NOMO-1 (cell line): ENCODE measurements around the gene GIGYF2.
A peak's percentile ranks its signal among the peaks of the same experiment; 100 is the strongest.
"Not testable (repeated sequence)": the region's sequence is repeated elsewhere in the genome, so short reads cannot be mapped to it uniquely, and the experiment has no call there.

Experiments used
- DNase-seq, 2 experiments: peaks; one replicate each; lab custom pipeline; 2025; ENCODE audit not compliant: unreplicated experiment in 2 of 2; lab: John Stamatoyannopoulos, UW

GIGYF2 gene

DNA sequence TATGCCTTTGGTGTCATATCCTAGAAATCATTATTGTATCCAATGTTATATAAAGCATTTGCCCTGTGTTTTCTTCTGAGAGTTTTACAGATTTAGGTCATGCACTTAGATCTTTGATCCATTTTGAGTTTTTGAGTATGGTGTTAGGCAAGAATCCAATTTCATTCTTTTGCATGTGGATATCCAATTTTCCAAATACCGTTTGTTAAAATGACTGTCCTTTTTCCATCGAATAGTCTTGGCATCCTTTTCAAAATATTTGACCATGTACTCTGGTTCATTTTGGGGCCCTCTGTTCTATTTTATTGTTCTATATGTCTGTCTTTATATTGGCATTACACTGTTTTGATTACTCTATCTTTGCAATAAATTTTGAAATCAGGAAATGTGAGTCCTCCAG lies 103.0 kb downstream of the GIGYF2 start:
- DNase-seq, result no peak

DNA sequence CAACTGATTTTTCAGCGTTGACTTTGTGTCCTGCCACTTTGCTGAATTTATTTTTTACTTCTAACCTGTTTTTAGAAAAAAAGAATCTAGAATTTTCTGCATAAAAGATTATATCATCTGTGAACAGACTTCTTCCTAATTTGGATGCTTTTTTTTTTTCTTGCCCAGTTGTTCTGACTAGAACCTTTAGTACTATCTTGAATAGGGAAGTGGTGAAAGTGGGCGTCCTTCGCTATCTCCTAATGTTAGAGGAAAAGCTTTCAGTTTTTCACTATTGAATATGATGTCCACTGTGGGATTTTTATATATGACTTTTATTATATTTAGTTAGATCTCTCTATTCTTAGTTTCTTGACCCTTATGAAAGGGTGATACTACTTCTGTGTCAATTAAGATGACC lies 105.0 kb downstream of the GIGYF2 start:
- no peak for DNase-seq

DNA sequence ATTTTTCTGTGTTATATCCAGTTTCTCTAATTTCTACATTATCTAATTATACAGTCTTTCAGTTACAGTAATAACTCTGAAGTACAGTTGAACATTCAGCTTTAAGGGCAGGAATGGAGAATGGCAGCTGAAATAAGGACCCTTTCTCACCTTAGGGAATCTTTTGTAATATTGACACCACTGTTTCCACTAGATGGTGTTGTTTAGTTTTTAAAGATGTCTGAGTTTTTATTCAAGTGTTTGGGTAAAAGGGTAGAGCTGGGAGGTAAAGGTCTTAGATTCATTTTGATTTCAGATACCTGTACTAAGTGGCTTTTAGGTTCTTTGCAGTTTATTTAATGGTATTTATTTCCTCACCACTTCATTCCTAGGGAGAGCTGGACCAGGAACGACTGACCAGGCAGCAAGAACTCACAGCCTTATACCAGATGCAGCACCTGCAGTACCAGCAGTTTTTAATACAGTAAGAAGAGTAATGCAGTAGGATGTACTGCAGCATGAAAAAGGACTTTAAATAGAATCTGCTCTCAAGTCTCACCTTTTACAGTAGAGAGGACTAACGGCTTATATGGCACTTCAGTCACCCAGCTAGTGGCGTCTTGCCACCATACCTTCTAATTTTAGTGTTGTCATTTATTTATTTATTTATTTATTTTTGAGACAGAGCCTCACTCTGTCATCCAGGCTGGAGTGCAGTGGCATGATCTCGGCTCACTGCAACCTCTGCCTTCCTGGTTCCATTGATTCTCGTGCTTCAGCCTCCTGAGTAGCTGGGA lies 112.4 kb downstream of the GIGYF2 start:
- DNase-seq, result no peak

DNA sequence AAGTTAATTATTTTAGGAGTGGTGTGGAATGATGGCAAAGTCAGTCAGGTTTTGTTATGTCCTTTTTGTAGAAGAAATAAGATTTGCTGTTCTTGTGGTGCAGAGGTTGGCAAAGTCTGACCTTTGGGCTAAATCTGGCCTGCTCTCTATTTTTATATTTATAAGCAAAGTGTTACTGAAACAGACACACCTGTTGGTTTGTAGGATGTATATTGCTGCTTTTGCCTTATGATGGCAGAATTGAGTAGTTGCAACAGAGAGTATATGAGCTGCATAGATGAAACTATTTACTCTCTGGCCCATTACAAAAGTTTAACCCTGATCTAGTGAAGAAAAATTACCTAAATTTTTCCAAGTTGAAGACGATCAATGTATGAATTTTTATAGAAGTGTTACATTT lies 113.3 kb downstream of the GIGYF2 start:
- DNase-seq, result no peak

DNA sequence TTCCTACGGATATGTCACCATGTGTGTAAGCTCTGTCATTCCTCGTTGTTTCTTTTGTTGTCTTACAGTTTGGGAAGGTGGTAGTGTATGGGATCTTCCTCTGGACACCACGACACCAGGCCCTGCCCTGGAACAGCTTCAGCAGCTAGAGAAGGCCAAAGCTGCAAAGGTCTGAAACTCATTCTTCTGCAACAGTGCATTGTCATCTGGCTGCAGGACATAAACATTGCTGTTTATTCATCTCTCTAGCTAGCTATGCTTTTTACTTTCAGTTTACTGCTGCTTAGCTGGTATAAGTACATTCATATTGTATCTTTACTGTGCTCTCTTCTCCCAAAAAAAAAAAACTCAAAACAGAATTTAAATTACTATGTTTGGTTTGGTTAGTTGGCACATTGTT lies 118.4 kb downstream of the GIGYF2 start:
- DNase-seq, result no peak

DNA sequence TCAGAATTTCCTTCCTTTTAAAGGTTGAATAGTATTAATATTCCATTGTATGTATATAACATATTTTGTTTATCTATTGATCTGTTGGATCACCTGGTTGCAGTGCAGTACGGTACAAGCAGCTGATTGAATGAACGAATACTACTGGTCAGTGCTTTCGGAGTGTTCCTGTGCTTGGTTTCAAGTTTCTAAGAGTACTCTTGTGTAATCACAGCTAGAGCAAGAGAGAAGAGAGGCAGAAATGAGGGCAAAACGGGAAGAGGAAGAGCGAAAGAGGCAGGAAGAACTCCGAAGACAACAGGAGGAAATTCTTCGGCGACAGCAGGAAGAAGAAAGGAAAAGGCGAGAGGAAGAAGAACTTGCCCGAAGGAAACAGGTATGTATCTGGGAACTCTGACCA lies 119.5 kb downstream of the GIGYF2 start:
- peak; percentile 6 to 48 for DNase-seq

DNA sequence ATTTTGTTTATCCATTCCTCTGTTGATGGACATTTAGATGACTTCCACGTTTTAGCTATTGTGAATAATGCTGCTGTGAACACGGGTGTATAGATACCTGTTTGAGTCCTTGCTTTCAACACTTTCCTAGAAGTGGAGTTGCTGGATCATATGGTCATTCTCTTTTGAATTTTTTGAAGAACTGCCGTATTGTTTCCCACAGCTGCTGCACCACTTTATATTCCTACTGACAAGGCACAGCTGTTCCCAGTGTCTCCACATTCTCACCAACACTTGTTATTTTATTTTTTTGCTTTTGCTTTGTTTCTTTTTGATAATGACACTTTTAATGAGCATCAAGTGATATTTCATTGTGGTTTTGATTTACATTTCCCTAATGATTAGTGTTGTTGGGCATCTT lies 120.6 kb downstream of the GIGYF2 start:
- no peak for DNase-seq

DNA sequence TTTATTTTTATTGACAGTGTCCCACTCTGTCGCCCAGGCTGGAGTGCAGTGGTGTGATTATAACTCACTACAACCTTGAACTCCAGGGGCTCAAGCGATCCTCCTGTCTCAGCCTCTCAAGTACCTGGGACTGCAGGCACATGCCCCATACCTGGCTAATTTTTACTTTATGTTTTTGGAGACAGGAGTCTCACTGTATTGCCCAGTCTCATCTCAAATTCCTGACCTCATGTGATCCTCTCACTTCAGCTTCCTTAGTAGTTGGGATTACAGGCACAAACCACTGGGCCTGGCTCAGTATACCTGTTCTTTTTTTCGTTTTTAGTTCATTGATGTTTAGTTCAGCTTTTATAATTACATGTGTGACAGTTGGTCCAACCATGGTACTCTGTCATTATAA lies 132.9 kb downstream of the GIGYF2 start:
- DNase-seq, result no peak

DNA sequence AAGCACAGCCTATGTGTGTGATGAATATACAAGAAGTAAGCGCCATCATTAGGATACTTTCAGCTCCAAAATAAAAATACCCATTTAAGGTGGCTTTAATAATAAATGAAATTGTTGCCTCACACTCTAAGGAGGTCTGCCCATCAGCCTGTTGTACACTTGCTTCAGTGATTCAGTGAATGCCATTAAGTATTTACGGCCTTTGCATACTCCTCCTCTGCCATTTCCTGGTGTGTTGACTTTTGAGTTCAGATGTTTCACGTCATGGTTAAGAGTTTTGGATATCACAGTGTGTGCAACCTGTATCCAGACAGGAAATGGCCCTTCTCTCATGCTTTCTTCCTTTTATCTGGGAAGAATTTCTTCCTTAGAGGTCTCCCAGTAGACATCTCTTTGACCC lies 134.4 kb downstream of the GIGYF2 start:
- no peak for DNase-seq

DNA sequence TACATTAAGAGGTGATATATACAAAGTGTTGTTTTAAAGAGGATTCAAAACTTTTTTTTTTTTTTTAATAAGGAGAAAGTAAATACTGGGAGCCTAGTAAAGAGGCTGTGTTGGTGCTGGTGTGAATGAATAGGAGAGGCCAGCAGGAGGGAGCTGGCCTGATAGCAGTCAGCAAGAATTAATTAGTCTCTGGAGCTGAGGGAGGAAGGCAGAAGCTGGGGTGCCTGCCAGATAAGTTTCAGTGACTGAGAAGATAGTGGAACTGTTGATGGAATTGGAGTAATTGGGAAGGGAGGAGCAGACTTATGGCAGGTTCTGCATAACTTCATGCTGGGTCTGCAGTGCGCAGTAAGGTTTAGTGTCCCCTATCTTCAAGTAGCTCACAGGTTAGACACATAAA lies 136.7 kb downstream of the GIGYF2 start:
- no peak for DNase-seq

DNA sequence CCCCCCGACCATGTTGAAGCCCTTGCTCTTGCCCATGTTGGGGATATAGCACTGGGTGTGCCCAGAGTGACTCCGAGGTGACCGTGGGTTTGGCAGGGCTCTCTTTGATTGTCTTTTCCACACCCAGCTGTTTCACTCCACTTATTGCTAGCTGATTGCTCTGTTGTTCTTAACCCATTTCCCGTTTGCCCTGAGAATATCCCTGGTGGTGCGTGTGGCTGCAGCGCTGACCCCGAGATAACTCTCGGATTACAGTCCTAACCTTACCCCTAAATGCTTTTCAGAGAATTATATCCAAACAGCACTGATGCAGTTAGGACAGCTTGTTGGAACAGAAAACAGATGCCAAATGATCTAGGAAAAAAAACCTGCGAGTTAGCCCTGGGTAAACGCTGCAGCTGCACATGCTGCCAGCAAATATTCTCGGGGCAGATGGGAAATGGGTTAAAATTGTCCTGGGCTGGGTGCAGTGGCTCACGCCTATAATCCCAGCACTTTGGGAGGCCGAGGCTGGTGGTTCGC lies 138.6 kb downstream of the GIGYF2 start:
- no peak for DNase-seq

DNA sequence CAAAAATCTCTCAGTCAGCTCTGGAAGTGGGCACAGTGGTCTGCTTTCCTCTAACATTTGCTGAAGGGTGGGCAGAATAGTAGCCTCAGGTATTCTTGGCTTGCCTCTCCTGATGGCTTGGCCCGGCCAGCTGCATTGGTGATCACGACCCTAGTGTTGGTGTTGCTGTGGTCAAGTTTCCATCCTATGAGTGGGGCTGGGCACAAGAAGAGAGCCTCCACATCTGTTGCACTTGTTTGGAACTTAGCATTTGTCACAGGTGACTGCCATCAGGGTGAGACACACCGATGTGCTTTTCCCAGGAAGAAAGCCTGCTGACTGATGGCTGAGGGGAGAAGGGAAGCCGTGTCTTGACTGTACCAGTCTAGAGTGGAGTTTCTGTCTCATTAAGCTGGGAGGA lies 139.8 kb downstream of the GIGYF2 start:
- no peak for DNase-seq

DNA sequence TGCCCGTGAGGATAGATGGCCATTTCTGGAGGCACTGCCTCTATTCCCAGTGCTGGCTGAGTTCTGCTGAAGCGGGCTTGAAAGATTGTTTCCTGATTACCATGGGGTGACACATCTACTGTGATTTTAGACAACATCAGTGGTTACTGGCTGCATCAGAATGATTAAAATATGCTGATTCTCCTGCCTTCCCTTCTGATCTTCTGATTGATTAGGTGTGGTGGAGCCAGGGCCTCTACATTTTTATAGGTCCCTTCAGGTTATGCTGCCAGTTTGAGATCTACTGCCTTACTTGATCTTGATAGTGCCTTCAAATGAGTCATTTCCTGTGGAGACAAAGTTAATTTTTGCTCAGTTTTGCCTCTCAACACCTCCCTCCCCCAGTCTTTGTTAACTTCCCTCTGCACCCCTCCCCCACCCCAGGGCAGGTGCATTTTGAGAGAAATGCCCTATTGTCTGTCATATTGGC lies 141.3 kb downstream of the GIGYF2 start:
- DNase-seq, result peak; percentile 70 to 75

DNA sequence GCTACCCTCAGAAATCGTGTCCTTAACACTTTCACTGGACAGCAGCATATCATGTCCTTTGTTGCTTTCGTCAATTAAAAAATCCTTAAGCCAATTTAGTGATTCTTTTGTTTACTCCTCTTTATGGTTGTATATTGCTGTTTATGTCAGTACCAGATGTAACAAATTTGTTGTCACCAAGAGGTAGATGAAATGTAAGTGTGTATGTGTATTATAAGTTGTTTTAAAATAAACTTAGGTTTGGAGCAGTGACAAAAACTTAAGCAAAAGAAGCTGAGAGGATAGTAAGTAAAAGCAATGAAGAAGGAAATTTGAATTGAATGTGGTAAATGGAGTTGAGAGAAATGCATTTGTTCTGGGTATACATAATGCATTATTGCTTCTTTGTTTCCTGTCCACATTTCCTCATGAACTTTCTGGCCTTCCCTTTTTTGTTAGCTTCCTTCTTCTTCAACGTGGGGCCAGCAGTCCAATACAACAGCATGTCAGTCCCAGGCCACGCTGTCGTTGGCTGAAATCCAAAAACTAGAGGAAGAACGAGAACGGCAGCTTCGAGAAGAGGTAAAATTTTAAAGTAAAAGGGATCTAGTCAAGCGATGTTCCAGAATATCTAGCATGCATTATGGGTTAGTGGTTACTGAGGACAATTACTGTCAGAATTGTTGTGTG lies 142.4 kb downstream of the GIGYF2 start:
- peak; percentile 89 to 91 for DNase-seq

DNA sequence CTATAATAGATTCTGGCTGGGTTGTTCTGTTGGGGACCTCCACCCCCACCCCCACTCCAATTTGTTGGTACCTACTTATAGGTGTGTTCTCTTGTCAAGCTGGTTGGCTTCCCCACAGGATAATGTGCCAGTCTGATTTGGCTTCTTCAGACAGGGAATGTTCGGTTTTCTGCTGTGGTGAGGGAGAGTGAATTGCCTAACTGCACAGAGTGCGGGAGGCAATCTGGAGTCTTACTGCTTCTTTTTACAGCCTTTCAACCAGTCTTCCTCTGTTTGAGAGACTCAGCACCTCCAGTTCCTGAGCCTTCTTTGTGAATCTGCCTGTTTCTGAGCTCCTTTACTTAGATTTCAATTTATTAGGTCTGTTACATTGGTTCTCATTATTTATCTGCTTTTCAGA lies 145.6 kb downstream of the GIGYF2 start:
- no peak for DNase-seq

DNA sequence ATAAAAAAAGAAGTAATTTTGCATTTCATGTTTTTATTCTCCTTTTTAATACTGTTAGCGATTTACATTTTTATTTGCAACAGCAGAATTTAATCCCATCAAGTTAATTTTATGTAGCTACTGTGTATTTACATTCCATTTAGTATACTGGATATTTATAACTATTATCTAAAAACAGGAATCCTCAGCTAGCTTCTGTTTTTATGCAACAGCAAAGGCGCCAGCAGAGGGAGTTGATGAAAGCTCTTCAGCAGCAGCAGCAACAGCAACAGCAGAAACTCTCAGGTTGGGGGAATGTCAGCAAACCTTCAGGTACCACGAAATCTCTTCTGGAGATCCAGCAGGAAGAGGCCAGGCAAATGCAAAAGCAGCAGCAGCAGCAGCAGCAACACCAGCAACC lies 146.7 kb downstream of the GIGYF2 start:
- DNase-seq, result no peak

DNA sequence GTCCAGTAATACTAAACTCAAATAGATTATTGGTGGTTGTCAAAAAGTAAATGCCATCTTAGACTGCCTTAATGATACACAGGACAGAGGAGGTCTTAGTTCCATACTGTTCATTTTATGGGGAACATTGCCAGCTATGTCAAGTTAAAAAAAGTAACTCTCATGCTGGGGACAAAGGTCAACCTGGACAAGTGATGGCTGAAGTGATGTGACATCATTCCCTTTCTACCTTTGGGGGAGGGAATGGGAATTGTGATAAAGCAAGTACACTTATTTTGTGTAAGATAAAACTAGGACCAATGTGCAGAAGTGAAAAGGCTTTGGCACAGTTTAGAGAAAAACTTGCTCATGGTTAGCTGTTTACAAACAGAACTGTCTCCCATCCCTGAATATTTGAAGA lies 148.9 kb downstream of the GIGYF2 start:
- no peak for DNase-seq

DNA sequence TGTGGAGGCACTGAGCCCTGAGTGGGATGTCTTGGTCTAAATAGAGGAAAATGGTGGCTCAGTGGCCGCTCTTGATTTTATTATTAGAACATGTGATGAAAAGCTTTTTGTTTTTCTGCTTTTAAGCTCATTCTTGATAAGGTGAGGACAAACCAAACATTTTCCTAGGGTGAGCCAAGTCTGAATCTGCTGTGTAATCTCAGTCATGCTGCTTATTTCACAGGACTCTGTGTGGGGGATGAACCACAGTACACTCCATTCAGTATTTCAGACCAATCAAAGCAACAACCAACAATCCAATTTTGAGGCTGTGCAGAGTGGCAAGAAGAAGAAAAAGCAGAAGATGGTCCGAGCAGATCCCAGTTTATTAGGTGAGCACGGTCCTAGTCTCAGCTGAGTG lies 152.9 kb downstream of the GIGYF2 start:
- DNase-seq, result no peak

DNA sequence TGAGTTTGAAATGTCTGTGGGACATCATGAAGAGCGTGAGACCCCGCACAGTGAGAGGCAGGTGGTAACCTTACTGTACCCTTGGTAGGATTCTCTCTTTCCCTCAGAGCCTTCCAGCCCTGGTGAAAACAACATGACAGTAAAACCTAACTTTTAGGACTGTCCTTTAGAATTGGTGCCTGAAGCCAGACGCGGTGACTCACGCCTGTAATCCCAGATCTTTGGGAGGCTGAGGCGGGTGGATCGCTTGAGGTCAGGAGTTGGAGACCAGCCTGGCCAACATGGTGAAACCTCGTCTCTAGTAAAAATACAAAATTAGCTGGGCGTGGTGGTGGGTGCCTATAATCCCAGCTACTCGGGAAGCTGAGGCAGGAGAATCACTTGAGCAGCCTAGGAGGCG lies 154.9 kb downstream of the GIGYF2 start:
- not testable (repeated sequence) for DNase-seq

DNA sequence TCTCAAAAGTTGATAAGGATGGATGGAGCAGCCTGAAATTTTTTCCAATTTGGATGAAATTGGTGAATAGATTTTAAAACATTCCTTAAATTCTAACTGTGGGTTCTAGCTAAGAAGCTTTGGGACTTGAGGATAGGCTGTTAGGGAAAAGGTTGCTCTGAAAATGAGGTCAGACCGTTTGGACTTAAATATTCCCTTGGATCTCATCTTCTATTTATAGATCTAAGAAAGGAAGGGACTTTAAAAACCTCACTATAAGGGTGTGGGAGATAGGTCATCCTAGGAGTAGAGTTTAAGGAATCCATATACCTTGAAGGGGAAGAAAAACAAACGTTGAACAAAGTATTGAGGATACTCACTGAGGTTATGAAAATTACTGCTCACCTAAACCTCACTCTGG lies 155.5 kb downstream of the GIGYF2 start:
- no peak for DNase-seq

DNA sequence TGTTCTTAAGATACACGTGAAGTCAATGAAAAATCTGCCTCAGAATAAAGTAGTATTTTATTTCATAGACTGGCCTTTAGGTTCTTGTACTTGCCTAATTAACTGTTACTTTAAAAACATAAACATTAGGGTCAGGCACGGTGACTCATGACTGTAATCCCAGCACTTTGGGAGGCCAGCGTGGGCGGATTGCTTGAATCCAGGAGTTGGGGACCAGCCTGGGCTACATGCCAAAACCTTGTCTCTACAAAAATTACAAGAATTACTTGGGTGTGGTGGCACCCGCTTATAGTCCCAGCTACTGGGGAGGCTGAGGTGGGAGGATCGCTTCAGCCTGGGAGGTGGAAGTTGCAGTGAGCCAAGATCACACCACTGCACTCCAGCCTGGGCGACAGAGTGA lies 157.0 kb downstream of the GIGYF2 start:
- no peak for DNase-seq

DNA sequence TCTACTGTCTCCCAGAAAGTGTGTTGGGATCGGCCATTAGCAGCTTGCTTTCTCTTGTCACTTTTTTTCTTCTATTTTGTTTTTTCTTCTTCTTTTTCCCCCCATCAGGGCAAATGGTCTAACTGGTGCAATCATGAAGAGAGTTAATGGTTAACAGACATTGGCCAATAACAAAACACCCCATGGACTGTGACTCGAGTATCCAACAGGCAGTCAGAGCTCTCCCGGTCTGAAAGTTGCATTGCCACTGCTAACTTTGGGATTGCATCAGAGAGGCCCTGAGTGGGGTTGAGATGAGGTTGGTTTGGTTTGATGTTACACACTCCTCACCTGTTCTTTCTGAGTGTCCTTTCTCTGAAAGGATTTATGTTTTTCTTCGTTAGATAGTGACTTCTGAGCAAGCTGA lies 160.0 kb downstream of the GIGYF2 start:
- no peak for DNase-seq
